ENCODE measurements around the gene ZBTB16.

The ZBTB16 gene

GRCh38 chr11:114159802-114160632 lies 100.5 kb downstream of the ZBTB16 start:
- peak; percentile 86 for DNase-seq (ENCODE audit: extremely low read depth, low read depth)
- no peak for TF ChIP-seq CTCF (IDR thresholded peaks at IDR 0.05; ENCODE audit: low read depth, low read length, missing control alignments)
- no peak overlapping the region for H3K4me3 ChIP-seq (replicated peaks; ENCODE audit: low read depth, low read length)

GRCh38 chr11:114160894-114161293 lies 101.4 kb downstream of the ZBTB16 start:
- H3K4me3 ChIP-seq (replicated peaks; ENCODE audit: low read depth, low read length) = no peak overlapping the region
- DNase-seq (ENCODE audit: extremely low read depth, low read depth) = no peak
- TF ChIP-seq CTCF (IDR thresholded peaks at IDR 0.05; ENCODE audit: low read depth, low read length, missing control alignments) = no peak

- no peak for DNase-seq (ENCODE audit: extremely low read depth, low read depth)
- no peak overlapping the region for H3K4me3 ChIP-seq (replicated peaks; ENCODE audit: low read depth, low read length)
- TF ChIP-seq CTCF (IDR thresholded peaks at IDR 0.05; ENCODE audit: low read depth, low read length, missing control alignments) = no peak
Measured at GRCh38 chr11:114161486-114162250, 102.2 kb downstream of the ZBTB16 start.

GRCh38 chr11:114162719-114163123 lies 103.2 kb downstream of the ZBTB16 start:
- no peak overlapping the region for H3K4me3 ChIP-seq (replicated peaks; ENCODE audit: low read depth, low read length)
- DNase-seq (ENCODE audit: extremely low read depth, low read depth) = peak; percentile 95
- TF ChIP-seq CTCF (IDR thresholded peaks at IDR 0.05; ENCODE audit: low read depth, low read length, missing control alignments) = no peak

GRCh38 chr11:114163229-114163631 lies 103.7 kb downstream of the ZBTB16 start:
- TF ChIP-seq CTCF (IDR thresholded peaks at IDR 0.05; ENCODE audit: low read depth, low read length, missing control alignments) = no peak
- DNase-seq (ENCODE audit: extremely low read depth, low read depth) = no peak
- H3K4me3 ChIP-seq (replicated peaks; ENCODE audit: low read depth, low read length) = peak overlapping the region; percentile 1; the same call in 1 of the 2 replicates

GRCh38 chr11:114163830-114164401 lies 104.4 kb downstream of the ZBTB16 start:
- no peak for DNase-seq (ENCODE audit: extremely low read depth, low read depth)
- no peak for TF ChIP-seq CTCF (IDR thresholded peaks at IDR 0.05; ENCODE audit: low read depth, low read length, missing control alignments)
- H3K4me3 ChIP-seq (replicated peaks; ENCODE audit: low read depth, low read length) = no peak overlapping the region; the same call in 1 of the 2 replicates

Data from HFF-Myc (cell line).